Activated CD8-positive, alpha-beta T cell treated with anti-CD3 and anti-CD28 coated beads for 36 hours (primary cell): ENCODE results near the gene ADIRF. TPM values are rescaled to one million over a fixed set of nuclear protein-coding genes. Genes with fewer than 3 reads are reported as not detected.

Experiments used
- ATAC-seq: fragments of 200-7000 bp; cut with Tn5 transposase; one replicate; pipeline ENCODE4 v1.10.0; 2021; ENCODE audit warnings: mild to moderate bottlenecking, moderate library complexity
- CTCF ChIA-PET: fragments of 350-600 bp; sonication (Branson Sonifier 250); formaldehyde crosslinking; loops from one replicate; lab custom pipeline; 2021; ENCODE audit warnings: antibody characterized with exemption; lab: Charles Lee
- POLR2A ChIA-PET: fragments of 350-600 bp; sonication (Branson Sonifier 250); formaldehyde crosslinking; loops from one replicate; lab custom pipeline; 2021; ENCODE audit warnings: antibody characterized with exemption; lab: Charles Lee
- DNase-seq: peaks from one replicate; pipeline ENCODE4 v3.0.0-alpha.2; 2020
- H3K27ac Mint-ChIP-seq: one replicate; pipeline ENCODE4 v1.8.0; 2021; ENCODE audit warnings: mild to moderate bottlenecking, mixed read lengths
- H3K27me3 Mint-ChIP-seq: one replicate; pipeline ENCODE4 v1.8.0; 2021; ENCODE audit warnings: mixed read lengths
- H3K36me3 Mint-ChIP-seq: one replicate; pipeline ENCODE4 v1.8.0; 2021; ENCODE audit warnings: low read depth, mixed read lengths
- H3K4me1 Mint-ChIP-seq: one replicate; pipeline ENCODE4 v1.8.0; 2021; ENCODE audit warnings: low read depth, mixed read lengths
- H3K4me3 Mint-ChIP-seq: one replicate; pipeline ENCODE4 v1.8.0; 2021; ENCODE audit warnings: mild to moderate bottlenecking, moderate library complexity, mixed read lengths
- H3K9me3 Mint-ChIP-seq: one replicate; pipeline ENCODE4 v1.8.0; 2021; ENCODE audit warnings: mixed read lengths
- intact Hi-C: fragments of 100-400 bp; cut with micrococcal nuclease; formaldehyde crosslinking; loops from one replicate; pipeline ENCODE4 v1.10.0; 2022
- total RNA-seq, 2 experiments: library from RNA; stranded (reverse); gene quantifications; one replicate each; pipeline ENCODE4 v1.2.3, GENCODE V29; 2021
- TF ChIP-seq, protein P1 (sequence below): fragments of 200-600 bp; IDR thresholded peaks from one replicate; pipeline ENCODE4 v1.8.0; 2022; ENCODE audit warnings: antibody characterized with exemption, mild to moderate bottlenecking

Gene ADIRF
- total RNA-seq, 2 experiments from 2014 or later: not detected

DNA sequence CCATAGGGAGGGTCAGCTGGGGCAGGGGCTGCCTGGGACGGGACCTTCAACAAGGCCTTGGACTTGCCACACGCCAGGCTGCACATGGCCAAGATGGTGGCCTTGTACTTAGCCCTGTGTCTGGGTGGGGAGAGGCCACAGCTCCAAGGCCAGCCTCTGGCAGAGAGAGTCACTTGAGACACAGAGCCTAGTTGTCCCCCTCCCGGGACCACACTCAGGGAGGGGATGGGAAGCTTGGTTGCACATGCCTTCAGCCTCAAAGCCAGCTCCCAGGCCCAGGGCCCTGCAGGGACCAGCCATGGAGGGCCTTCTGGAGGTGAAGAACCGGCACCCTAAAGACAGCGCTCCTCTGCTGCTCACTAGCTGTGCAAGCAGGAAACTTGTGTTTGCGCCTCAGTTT is 27.6 kb upstream of the ADIRF start:
- ChIA-PET POLR2A (no interaction called here), CTCF (interaction anchor here (1.5 to 5.2 kb wide), 3 partner anchors 10 to 27 kb away, joined by 6 to 45 read pairs (median 30); partner anchors contain the start of genes ADIRF, MMRN2 and SNCG)
- TF ChIP-seq, protein P1, sequence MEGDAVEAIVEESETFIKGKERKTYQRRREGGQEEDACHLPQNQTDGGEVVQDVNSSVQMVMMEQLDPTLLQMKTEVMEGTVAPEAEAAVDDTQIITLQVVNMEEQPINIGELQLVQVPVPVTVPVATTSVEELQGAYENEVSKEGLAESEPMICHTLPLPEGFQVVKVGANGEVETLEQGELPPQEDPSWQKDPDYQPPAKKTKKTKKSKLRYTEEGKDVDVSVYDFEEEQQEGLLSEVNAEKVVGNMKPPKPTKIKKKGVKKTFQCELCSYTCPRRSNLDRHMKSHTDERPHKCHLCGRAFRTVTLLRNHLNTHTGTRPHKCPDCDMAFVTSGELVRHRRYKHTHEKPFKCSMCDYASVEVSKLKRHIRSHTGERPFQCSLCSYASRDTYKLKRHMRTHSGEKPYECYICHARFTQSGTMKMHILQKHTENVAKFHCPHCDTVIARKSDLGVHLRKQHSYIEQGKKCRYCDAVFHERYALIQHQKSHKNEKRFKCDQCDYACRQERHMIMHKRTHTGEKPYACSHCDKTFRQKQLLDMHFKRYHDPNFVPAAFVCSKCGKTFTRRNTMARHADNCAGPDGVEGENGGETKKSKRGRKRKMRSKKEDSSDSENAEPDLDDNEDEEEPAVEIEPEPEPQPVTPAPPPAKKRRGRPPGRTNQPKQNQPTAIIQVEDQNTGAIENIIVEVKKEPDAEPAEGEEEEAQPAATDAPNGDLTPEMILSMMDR: no peak
- H3K4me1 Mint-ChIP-seq: no peaks in the 10 kb centered on the region
- no peaks in the 10 kb centered on the region for H3K27me3 Mint-ChIP-seq
- H3K27ac Mint-ChIP-seq: no peak overlapping the region
- intact Hi-C loops: no loop called here
- H3K36me3 Mint-ChIP-seq: no peaks in the 10 kb centered on the region
- ATAC-seq (no peak), DNase-seq (no peak)
- H3K4me3 Mint-ChIP-seq: no peak overlapping the region
- no peaks in the 10 kb centered on the region for H3K9me3 Mint-ChIP-seq

DNA sequence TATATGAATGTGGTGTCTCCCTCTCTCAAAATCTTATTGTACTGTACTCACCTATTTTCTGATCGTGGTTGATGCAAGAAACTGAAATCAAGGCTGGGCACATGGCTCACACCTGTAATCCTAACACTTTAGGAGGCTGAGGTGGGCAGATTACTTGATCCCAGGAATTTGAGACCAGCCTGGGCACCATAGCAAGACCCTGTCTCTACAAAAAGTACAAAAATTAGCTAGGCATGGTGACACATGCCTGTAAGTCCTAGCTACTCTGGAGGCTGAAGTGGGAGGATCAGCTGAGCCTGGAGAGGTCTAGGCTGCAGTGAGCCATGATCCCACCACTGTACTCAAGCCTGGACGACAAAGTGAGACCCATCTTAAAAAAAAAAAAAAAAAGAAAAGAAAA is 26.9 kb upstream of the ADIRF start:
- Mint-ChIP-seq H3K9me3 (no peaks in the 10 kb centered on the region), H3K4me3 (no peak overlapping the region), H3K36me3 (no peaks in the 10 kb centered on the region), H3K4me1 (no peaks in the 10 kb centered on the region), H3K27me3 (no peaks in the 10 kb centered on the region), H3K27ac (no peak overlapping the region)
- no peak for DNase-seq
- intact Hi-C loops: no loop called here
- no peak for ATAC-seq
- ChIA-PET CTCF (interaction anchor here (4.1 kb wide), 1 partner anchor 17 kb away, joined by 30 read pairs; the partner anchor contains the start of genes MMRN2 and SNCG), POLR2A (no interaction called here)
- TF ChIP-seq, protein P1: no peak

DNA sequence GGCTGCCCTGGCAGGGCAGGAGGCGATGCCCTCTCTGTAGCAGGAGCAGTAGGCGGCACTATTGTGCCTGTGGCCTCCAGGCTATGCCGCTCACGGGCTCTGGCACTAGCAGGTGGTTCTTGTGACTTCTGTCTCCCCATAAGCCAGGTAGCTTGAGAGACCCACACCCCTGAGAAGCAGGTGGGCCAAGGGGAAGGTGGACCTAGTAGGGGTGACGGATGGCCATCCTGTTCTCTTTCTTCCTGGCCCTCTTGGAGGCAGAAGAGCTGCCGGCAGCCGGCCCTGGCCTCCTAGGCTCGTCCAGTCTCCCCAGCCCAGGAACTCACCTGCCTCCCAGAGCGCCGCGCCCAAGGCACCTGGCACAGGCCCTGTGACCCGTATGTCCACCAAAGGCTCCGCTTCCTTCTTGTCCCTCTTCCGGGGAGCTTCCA is 26.3 kb upstream of the ADIRF start:
- DNase-seq: no peak
- CTCF ChIA-PET: interaction anchor here (4.1 kb wide), 1 partner anchor 17 kb away, joined by 30 read pairs; the partner anchor contains the start of genes MMRN2 and SNCG
- H3K36me3 Mint-ChIP-seq: no peaks in the 10 kb centered on the region
- no peak overlapping the region for H3K27ac Mint-ChIP-seq
- no peak overlapping the region for H3K4me3 Mint-ChIP-seq
- ATAC-seq: no peak
- POLR2A ChIA-PET: no interaction called here
- H3K27me3 Mint-ChIP-seq: no peaks in the 10 kb centered on the region
- intact Hi-C loops: no loop called here
- no peaks in the 10 kb centered on the region for H3K4me1 Mint-ChIP-seq
- no peaks in the 10 kb centered on the region for H3K9me3 Mint-ChIP-seq
- TF ChIP-seq, protein P1: no peak

DNA sequence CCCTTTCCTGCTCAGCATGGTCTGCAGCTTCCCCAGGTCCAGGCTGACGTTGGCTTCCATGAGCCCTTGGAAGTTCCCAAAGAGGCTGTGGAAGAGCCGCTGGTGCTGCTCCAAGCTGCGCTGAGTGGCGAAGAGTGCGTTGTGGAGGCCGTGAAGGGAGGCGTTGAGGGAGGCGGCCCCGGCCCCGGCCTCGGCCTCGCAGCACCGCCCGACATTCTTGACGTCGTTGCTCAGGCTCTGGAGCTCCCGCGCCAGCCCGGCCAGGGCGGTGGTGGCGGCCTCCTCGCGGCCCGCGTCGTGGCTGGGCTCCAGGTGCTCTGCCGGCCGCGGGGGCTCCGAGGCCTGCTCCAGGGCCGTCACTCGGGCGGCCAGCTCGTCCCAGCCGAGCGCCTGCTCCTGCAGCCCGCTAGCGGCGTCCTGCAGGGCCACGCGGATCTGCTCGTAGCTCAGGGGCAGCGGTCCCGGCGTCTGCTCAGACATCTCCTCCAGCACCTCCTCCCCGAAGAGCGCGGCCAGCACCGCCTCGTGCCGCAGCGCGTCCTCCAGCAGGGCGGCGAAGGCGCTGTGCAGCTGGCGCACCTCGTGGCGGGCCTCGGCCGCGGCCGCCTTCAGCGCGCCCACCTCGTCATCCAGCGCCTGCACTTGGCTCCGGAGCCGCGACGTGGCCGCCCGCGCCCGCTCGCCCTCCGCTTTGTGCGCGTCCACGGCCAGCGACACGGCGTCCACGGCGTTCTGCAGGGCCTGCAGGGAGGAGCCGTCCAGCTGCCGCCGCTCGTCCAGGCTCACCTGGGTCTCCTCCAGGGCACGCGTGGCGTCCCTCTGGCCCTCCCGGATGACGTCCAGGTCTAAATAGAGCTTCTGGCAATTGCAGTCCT is 25.6 kb upstream of the ADIRF start:
- no peaks in the 10 kb centered on the region for H3K9me3 Mint-ChIP-seq
- no peaks in the 10 kb centered on the region for H3K27me3 Mint-ChIP-seq
- no peak overlapping the region for H3K4me3 Mint-ChIP-seq
- H3K4me1 Mint-ChIP-seq: no peaks in the 10 kb centered on the region
- DNase-seq (no peak), ATAC-seq (no peak)
- H3K36me3 Mint-ChIP-seq: no peaks in the 10 kb centered on the region
- intact Hi-C loops: no loop called here
- TF ChIP-seq, protein P1: no peak
- CTCF ChIA-PET: interaction anchor here (4.1 kb wide), 1 partner anchor 16 kb away, joined by 30 read pairs; the partner anchor contains the start of genes MMRN2 and SNCG
- POLR2A ChIA-PET: no interaction called here
- no peak overlapping the region for H3K27ac Mint-ChIP-seq
